SU-DHL-6 (cell line): ENCODE results near the gene SGSM1.

ENCODE experiments used
- H2AFZ ChIP-seq: fragments of 200-600 bp; sonication (generic); 2 replicates; pipeline ENCODE4 v1.6.1; 2014; ENCODE audit warnings: low read depth, mild to moderate bottlenecking, moderate library complexity, mixed read lengths, antibody characterized with exemption, low read length; ENCODE audit not compliant: severe bottlenecking
- H3F3A ChIP-seq: fragments of 200-600 bp; shearing (Covaris generic); 2 replicates; pipeline ENCODE4 v1.6.0; 2016; ENCODE audit warnings: antibody characterized with exemption, mild to moderate bottlenecking; ENCODE audit not compliant: insufficient read depth
- H3K27ac ChIP-seq: fragments of 200-600 bp; sonication (generic); 2 replicates; pipeline ENCODE4 v1.5.1; 2016; ENCODE audit warnings: low read depth, mild to moderate bottlenecking, low read length, moderate library complexity, mixed read lengths
- H3K27me3 ChIP-seq: fragments of 200-600 bp; sonication (generic), shearing (Covaris generic); 2 replicates; pipeline ENCODE4 v1.6.0; 2014; ENCODE audit warnings: mild to moderate bottlenecking, low read length
- H3K36me3 ChIP-seq: fragments of 200-600 bp; sonication (generic); 2 replicates; pipeline ENCODE4 v1.6.1; 2014; ENCODE audit warnings: mild to moderate bottlenecking, low read length, mixed read lengths
- H3K4me2 ChIP-seq: fragments of 300-600, 200-600 bp; shearing (Covaris generic), sonication (generic); 2 replicates; pipeline ENCODE4 v1.6.0; 2014; ENCODE audit warnings: low read length, low read depth, mild to moderate bottlenecking; ENCODE audit not compliant: poor library complexity, severe bottlenecking
- H3K4me3 ChIP-seq: fragments of 200-600 bp; sonication (generic); 2 replicates; pipeline ENCODE4 v1.5.1; 2014; ENCODE audit warnings: antibody characterized with exemption, low read length, mild to moderate bottlenecking, mixed read lengths; ENCODE audit not compliant: insufficient read depth, poor library complexity, severe bottlenecking
- H3K79me2 ChIP-seq: fragments of 200-600 bp; sonication (generic); 2 replicates; pipeline ENCODE4 v1.6.1; 2014; ENCODE audit warnings: mild to moderate bottlenecking, low read length, moderate library complexity; ENCODE audit not compliant: insufficient read depth
- H3K9ac ChIP-seq: fragments of 200-600 bp; sonication (generic); 2 replicates; pipeline ENCODE4 v1.7.0; 2014; ENCODE audit warnings: mild to moderate bottlenecking, low read length
- H3K9me2 ChIP-seq: fragments of 200-600 bp; sonication (generic); replicated peaks from 2 replicates; pipeline ENCODE4 v1.6.1; 2014; ENCODE audit warnings: low read length; ENCODE audit not compliant: insufficient read depth
- H3K9me3 ChIP-seq: fragments of 200-600 bp; sonication (generic); 2 replicates; pipeline ENCODE4 v1.6.1; 2014; ENCODE audit warnings: low read length, mixed read lengths; ENCODE audit not compliant: insufficient read depth
- H4K20me1 ChIP-seq: fragments of 200-600 bp; sonication (generic); 2 replicates; pipeline ENCODE4 v1.6.1; 2014; ENCODE audit warnings: low read depth, mild to moderate bottlenecking, antibody characterized with exemption, low read length, moderate library complexity, mixed read lengths
- EZH2phosphoT487 ChIP-seq: fragments of 200-600 bp; sonication (generic), shearing (Covaris generic); conservative IDR thresholded peaks from 2 replicates; pipeline ENCODE4 v1.6.1; 2018; ENCODE audit warnings: mild to moderate bottlenecking, antibody characterized with exemption, low read length, moderate library complexity, mixed read lengths
- TF ChIP-seq, protein P1 (sequence below): fragments of 200-600 bp; sonication (generic); IDR thresholded peaks from one replicate; pipeline ENCODE4 v1.5.1; 2017; ENCODE audit warnings: antibody characterized with exemption, mild to moderate bottlenecking, low read length, moderate library complexity; ENCODE audit not compliant: insufficient read depth, poor library complexity, severe bottlenecking

SGSM1 gene

DNA sequence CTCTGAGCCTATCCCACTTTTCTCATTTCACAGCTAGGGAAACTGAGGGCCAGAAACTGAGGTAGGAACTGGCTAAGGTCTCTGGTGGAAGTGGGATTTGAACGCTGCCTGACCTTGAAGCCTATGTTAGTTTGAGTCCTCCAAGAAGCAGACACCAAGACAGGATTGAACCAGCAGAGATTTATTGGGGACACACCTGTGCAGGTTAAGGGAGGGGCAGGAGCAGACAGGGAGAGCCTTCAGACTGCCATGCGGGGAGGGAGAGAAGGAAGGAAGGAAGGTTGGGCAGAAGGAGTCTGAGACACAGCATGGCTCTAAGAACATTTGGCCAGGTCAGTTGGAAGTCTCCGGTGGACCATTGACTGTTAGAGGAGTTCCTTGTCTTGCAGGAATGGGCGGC is 59.5 kb downstream of the SGSM1 start:
- Histone ChIP-seq H4K20me1 (no peaks in the 10 kb centered on the region), H3K4me2 (no peak overlapping the region), H3K79me2 (no peaks in the 10 kb centered on the region), H3K9ac (no peak overlapping the region), H3K9me2 (no peaks in the 10 kb centered on the region), H3K27me3 (no peaks in the 10 kb centered on the region), H3F3A (no peaks in the 10 kb centered on the region), H3K27ac (no peak overlapping the region), H3K9me3 (no peaks in the 10 kb centered on the region), H3K4me3 (no peak overlapping the region), H3K36me3 (no peaks in the 10 kb centered on the region), H2AFZ (no peak overlapping the region)
- TF ChIP-seq EZH2phosphoT487: no peak
- TF ChIP-seq, protein P1, sequence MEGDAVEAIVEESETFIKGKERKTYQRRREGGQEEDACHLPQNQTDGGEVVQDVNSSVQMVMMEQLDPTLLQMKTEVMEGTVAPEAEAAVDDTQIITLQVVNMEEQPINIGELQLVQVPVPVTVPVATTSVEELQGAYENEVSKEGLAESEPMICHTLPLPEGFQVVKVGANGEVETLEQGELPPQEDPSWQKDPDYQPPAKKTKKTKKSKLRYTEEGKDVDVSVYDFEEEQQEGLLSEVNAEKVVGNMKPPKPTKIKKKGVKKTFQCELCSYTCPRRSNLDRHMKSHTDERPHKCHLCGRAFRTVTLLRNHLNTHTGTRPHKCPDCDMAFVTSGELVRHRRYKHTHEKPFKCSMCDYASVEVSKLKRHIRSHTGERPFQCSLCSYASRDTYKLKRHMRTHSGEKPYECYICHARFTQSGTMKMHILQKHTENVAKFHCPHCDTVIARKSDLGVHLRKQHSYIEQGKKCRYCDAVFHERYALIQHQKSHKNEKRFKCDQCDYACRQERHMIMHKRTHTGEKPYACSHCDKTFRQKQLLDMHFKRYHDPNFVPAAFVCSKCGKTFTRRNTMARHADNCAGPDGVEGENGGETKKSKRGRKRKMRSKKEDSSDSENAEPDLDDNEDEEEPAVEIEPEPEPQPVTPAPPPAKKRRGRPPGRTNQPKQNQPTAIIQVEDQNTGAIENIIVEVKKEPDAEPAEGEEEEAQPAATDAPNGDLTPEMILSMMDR: no peak

DNA sequence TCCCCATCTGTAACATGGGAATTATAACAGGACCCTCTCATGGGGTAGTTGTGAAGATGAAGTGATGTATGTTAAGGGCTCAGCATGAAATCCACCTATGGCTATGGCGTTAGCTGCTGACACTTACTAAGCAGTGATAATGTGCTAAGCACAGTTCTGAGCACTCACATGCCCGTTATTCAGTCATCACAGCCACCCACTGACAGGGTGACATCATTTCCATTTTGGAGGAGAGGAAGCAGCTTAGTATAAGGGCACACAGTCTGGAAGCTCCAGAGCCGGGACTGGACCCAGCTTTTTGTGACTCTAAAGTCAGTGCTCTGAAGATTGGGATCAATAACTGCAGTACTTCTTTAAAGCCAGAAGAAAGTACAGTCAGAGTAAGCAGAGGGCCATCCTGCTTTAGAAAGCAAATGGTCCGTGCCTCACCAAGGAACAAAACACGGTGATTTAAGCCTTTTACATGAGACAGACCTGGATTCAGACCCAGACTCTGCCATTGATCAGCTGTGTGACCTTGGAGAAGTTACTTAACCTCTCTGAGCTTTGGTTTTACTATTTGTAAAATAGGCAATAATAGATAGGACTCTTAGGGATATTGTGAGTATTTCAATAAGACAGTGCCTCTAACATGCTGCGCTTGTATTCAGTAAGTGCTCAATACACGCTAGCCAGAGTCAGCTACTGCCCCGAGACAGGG is 61.5 kb downstream of the SGSM1 start:
- Histone ChIP-seq H3K9me2 (no peaks in the 10 kb centered on the region), H3F3A (no peaks in the 10 kb centered on the region), H3K27me3 (no peaks in the 10 kb centered on the region), H3K9ac (no peak overlapping the region), H3K4me3 (no peak overlapping the region), H3K79me2 (no peaks in the 10 kb centered on the region), H3K4me2 (no peak overlapping the region), H2AFZ (no peak overlapping the region), H3K9me3 (no peaks in the 10 kb centered on the region), H3K27ac (no peak overlapping the region), H3K36me3 (no peaks in the 10 kb centered on the region), H4K20me1 (no peaks in the 10 kb centered on the region)
- TF ChIP-seq, protein P1: no peak
- TF ChIP-seq EZH2phosphoT487: no peak

DNA sequence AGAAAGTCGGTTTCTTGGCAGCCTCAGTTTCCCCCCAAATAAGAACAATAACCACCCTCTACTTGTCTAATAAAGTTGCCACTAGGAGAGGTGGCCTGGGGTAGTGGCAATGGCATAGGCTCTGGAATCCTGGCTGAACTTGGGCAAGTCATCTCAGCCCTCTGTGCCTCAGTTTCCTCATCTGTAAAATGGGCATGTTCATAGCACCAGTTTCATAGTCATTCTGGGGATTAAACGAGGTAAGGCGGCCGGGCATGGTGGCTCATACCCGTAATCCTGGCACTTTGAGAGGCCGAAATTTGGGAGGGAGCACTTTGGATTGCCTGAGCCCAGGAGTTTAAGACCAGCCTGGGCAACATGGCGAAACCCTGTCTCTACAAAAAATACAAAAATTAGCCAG is 63.0 kb downstream of the SGSM1 start:
- Histone ChIP-seq H3K9me2 (no peaks in the 10 kb centered on the region), H2AFZ (no peak overlapping the region), H4K20me1 (no peaks in the 10 kb centered on the region), H3K9ac (no peak overlapping the region), H3K9me3 (no peaks in the 10 kb centered on the region), H3K27me3 (no peaks in the 10 kb centered on the region), H3K36me3 (no peaks in the 10 kb centered on the region), H3F3A (no peaks in the 10 kb centered on the region), H3K4me2 (no peak overlapping the region), H3K27ac (no peak overlapping the region), H3K4me3 (no peak overlapping the region), H3K79me2 (no peaks in the 10 kb centered on the region)
- no peak for TF ChIP-seq EZH2phosphoT487
- TF ChIP-seq, protein P1: no peak
